Measurements from ENCODE around the gene ZBTB7B.

ZBTB7B gene

GRCh38 chr1:155014709-155015508, 12.3 kb downstream of the ZBTB7B start:
- no peak for DNase-seq (ENCODE audit: extremely low read depth in 1 of 2, low read depth in 1 of 2)

GRCh38 chr1:155015527-155016230, 13.1 kb downstream of the ZBTB7B start:
- DNase-seq (ENCODE audit: extremely low read depth in 1 of 2, low read depth in 1 of 2): no peak

GRCh38 chr1:155016231-155016831, 13.7 kb downstream of the ZBTB7B start:
- no peak for DNase-seq (ENCODE audit: extremely low read depth in 1 of 2, low read depth in 1 of 2)

- peak; percentile 86 to 87 for DNase-seq (ENCODE audit: extremely low read depth in 1 of 2, low read depth in 1 of 2)
Measured at GRCh38 chr1:155017041-155017945, 14.7 kb downstream of the ZBTB7B start.

- DNase-seq (ENCODE audit: extremely low read depth in 1 of 2, low read depth in 1 of 2): no peak
Measured at GRCh38 chr1:155017946-155018316, 15.3 kb downstream of the ZBTB7B start.

GRCh38 chr1:155018617-155019348, 16.2 kb downstream of the ZBTB7B start:
- DNase-seq (ENCODE audit: extremely low read depth in 1 of 2, low read depth in 1 of 2): no peak

GRCh38 chr1:155019377-155020245, 17.0 kb downstream of the ZBTB7B start:
- DNase-seq (ENCODE audit: extremely low read depth in 1 of 2, low read depth in 1 of 2): no peak

GRCh38 chr1:155022136-155022926, 19.7 kb downstream of the ZBTB7B start:
- no peak for DNase-seq (ENCODE audit: extremely low read depth in 1 of 2, low read depth in 1 of 2)

- DNase-seq (ENCODE audit: extremely low read depth in 1 of 2, low read depth in 1 of 2): no peak
Measured at GRCh38 chr1:155022927-155023236, 20.3 kb downstream of the ZBTB7B start.

GRCh38 chr1:155023627-155024026, 21.0 kb downstream of the ZBTB7B start:
- DNase-seq (ENCODE audit: extremely low read depth in 1 of 2, low read depth in 1 of 2): no peak

GRCh38 chr1:155024315-155024714, 21.7 kb downstream of the ZBTB7B start:
- DNase-seq (ENCODE audit: extremely low read depth in 1 of 2, low read depth in 1 of 2): no peak

GRCh38 chr1:155026154-155026553, 23.6 kb downstream of the ZBTB7B start:
- DNase-seq (ENCODE audit: extremely low read depth in 1 of 2, low read depth in 1 of 2): no peak

GRCh38 chr1:155026588-155026987, 24.0 kb downstream of the ZBTB7B start:
- no peak for DNase-seq (ENCODE audit: extremely low read depth in 1 of 2, low read depth in 1 of 2)

GRCh38 chr1:155029513-155030242, 27.1 kb downstream of the ZBTB7B start:
- no peak for DNase-seq (ENCODE audit: extremely low read depth in 1 of 2, low read depth in 1 of 2)

- DNase-seq (ENCODE audit: extremely low read depth in 1 of 2, low read depth in 1 of 2): no peak
Measured at GRCh38 chr1:155030243-155030795, 27.7 kb downstream of the ZBTB7B start.

- DNase-seq (ENCODE audit: extremely low read depth in 1 of 2, low read depth in 1 of 2): no peak
Measured at GRCh38 chr1:155030899-155031298, 28.3 kb downstream of the ZBTB7B start.

GRCh38 chr1:155032886-155033285, 30.3 kb downstream of the ZBTB7B start:
- no peak for DNase-seq (ENCODE audit: extremely low read depth in 1 of 2, low read depth in 1 of 2)

GRCh38 chr1:155033524-155033923, 30.9 kb downstream of the ZBTB7B start, which contains the start of the genes DCST1 and DCST2:
TSS of gene DCST1 (plus strand) at chr1:155033824. CDS start at chr1:155034037, 213 bp downstream.
TSS of gene DCST2 (minus strand) at chr1:155033781. CDS start at chr1:155033701, 80 bp downstream.
- DNase-seq (ENCODE audit: extremely low read depth in 1 of 2, low read depth in 1 of 2): no peak
